ENCODE measurements around the gene TMEM120A.
"Not testable (repeated sequence)": the region's sequence is repeated elsewhere in the genome, so short reads cannot be mapped to it uniquely, and the experiment has no call there.

TMEM120A gene

DNA sequence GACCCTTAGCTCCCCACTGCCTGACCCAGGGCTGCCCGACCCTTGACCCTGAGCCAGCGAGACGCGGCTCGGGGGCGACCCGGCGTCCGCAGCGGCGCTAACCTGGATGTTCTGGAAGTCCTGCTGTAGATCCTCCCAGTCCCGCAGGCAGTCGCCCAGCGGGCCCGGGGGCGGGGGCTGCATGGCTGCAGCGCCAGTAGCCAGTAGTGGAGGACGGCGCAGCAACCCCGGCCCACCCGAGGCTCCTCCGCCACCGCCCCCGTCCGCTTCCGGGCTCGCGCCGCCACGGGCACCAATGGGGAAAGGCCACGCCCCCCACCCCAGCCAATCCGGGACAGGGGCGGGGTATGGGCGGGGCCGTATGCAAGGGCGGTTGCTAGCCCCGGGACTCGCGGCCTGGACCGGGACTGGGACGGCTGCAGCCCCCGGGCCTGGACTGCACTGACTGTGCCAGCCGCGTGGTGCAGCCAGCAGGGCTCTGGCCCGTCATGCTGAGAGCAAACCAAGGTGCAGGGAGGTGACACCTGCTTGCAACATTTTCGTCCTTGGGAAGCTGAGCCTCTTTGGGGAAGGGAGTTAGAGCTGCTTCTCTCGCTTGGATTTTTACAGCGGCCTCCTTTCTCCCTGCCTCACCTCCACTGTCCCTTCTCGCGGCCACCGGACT, at the start of gene TMEM120A:
TMEM120A (minus strand) TSS at position 208 of the 664 bp plus-strand sequence; CDS start at position 183, 25 bp downstream.
- Histone ChIP-seq H3K4me3 (peak within 1 kb of the TSS; percentile 71 to 98 (median 96)), H3K27ac (peak within 1 kb of the TSS; percentile 31 to 94 (median 86))

DNA sequence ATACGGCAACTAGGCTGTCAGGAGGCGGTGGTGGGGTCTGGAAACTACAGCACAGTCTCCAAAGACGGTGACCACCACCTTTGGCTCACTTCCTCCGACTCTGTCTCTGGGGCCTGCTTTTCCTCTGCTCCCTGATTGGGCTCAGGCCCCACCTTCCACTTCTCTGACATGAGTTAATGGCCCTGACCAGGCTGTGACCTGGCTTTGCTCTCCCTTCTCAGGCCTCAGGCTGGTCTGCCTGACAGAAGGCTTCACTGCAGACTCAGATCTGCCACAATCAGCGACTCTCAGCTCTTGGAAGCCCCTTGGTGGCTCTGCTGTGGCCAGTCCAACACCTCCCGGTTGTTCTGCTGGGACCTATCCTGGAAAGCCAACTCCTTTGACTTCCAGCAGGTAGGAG, 45.7 kb upstream of the TMEM120A start:
- H3K4me3 ChIP-seq = no peak overlapping the region
- no peak overlapping the region for H3K27ac ChIP-seq

DNA sequence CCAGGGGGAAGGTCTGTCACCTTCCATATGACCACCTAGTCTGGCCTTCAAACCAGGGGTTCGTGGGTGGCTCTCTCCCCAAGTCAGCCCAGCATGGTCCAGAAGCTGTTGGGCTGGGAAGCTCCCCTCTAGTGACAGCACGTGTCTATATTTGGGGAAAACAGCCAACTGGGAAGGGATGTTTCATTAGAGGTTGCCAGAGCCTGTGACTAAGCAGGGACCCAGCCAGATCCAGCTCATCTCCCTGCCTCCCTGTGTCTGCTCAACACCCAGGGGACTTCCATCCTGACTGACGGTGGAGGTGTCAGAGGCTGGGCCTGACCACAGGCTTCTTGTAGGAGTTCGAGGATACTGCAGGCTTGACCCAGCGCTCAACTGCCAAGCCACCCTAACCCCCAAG, 42.9 kb upstream of the TMEM120A start:
- Histone ChIP-seq H3K27ac (no peak overlapping the region), H3K4me3 (no peak overlapping the region)

DNA sequence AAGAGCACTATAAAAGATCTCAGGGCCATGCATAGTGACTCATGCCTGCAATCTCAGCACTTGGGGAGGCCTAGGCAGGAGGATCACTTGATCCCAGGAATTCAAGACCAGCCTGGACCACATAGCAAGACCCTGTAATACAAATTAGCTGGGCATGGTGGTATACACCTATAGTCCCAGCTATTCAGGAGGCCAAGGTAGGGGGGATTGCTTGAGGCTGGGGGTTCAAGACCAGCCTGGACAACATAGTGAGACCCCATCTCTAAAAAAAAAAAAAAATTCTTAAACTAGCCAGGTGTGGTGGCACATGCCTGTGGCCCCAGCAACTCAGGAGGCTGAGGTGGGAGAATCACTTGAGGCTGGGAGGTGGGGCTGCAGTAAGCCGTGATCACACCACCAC, 37.6 kb upstream of the TMEM120A start:
- no peak overlapping the region for H3K4me3 ChIP-seq
- H3K27ac ChIP-seq = no peak overlapping the region

DNA sequence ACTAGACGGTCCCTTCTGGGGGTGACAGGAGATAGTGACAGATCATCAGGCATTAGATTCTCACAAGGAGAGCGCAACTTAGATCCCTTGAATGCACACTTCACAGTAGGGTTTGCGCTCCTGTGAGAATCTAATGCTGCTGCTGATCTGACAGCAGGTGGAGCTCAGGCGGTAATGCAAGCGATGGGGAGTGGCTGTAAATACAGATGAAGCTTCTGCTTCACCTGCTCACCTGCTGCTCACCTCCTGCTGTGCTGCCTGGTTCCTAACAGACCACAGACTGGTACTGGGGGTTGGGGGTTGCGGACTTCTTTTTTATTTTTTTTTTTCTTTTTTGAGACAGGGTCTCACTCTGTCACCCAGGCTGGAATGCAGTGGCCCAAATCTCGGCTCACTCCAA, 35.3 kb upstream of the TMEM120A start:
- H3K4me3 ChIP-seq, H3K27ac ChIP-seq: not testable (repeated sequence)

DNA sequence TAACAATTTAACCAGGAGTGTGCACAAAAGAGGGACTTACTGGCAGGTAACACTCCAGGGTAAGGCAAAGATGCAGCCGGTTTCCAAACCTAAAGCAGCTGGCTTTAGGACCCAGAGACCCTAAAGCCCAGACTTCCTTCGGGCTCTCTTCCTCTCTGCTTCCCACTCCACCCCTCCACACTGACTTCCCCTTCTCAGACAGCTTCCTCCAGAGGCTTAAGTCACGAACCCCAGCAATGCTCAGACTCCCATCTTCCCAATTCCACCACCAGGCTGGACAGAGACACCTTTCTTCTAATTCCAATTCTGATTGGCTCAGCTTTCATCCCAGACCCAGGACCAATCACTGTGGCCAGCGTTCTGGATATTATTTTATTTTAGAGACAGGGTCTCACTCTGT, 28.6 kb upstream of the TMEM120A start:
- Histone ChIP-seq H3K27ac (no peak overlapping the region), H3K4me3 (no peak overlapping the region)

DNA sequence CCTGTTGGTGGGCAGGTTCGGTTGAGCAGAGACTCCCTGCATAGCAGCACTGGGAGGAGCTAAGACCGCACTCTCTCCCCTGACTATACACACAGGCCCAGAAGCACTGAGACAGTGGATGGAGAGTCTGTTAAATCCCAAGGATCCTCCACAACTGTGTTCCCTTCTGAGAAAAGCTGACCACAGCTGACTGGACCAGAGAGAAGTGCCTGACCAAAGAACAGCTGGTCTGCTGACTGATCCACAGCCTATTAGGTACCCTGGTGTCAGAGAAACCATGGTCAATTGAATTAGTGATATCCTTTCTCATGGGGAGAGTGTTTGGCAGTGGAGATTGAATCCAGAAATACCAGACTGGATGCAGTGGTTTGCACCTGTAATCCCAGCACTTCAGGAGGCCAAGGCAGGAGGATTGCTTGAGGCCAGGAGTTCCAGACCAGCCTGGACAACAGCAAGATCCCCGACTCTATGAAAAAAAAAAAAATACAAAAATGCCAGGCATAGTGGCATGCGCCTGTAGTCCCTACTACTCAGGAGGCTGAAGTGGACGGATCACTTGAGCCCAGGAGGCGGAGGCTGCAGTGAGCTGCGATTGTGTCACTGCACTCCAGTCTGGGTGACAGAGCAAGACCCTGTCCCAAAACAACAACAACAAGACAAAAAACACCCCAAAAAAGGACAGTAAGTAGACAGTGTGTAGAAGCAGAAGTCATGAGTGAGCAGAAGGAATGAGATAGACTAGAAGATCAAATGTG, 27.8 kb upstream of the TMEM120A start:
- Histone ChIP-seq H3K4me3 (no peak overlapping the region), H3K27ac (no peak overlapping the region)

DNA sequence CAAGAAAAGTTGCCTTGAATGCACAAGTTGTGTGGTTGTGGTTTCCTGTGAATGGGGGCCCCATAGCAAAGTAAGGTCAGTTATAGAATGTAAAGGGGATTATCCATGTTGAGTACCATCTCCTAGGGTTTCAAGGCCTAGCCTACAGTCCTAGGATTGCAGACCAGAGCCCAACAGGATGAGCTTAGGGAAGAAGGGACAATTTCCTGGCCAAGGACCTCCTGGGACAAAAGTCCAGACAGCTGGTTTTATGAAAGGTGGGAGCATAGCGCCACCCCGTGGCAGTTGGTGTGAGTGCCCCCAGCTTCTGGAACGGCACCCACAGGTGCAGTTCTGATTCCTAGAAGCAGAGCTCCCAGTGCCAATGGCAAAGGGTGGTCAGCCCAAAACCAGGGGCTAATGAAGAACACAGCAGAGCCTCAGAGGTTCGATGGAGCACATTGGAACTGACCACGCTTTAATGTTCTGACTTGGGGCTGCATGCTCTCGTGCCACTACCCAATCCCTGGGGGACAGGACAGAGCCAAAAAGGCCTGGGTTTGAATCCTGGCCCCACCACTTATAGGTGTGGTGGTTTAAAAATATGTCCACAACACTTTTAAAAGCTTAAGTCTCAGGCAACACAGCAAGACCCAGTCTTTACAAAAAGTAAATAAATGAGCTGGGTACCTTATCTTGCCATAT, 25.8 kb upstream of the TMEM120A start:
- Histone ChIP-seq H3K27ac (peak overlapping the region in 1 of 21 experiments; percentile 23), H3K4me3 (no peak overlapping the region)

DNA sequence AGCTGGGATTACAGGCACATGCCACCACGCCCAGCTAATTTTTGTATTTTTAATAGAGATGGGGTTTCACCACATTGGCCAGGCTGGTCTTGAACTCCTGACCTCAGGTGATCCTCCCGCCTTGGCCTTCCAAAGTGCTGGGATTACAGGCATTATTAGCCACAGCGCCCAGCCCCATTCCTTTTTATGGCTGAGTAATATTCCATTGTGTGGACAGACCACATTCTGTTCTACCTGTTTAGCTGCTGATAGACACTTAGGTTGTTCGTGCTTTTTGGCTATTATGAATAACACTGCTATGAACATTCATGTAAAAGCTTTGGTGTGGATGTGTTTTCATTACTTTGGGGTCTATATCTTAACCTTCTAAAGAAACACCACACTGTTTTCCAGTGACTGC, 24.1 kb upstream of the TMEM120A start:
- H3K4me3 ChIP-seq, H3K27ac ChIP-seq: not testable (repeated sequence)

DNA sequence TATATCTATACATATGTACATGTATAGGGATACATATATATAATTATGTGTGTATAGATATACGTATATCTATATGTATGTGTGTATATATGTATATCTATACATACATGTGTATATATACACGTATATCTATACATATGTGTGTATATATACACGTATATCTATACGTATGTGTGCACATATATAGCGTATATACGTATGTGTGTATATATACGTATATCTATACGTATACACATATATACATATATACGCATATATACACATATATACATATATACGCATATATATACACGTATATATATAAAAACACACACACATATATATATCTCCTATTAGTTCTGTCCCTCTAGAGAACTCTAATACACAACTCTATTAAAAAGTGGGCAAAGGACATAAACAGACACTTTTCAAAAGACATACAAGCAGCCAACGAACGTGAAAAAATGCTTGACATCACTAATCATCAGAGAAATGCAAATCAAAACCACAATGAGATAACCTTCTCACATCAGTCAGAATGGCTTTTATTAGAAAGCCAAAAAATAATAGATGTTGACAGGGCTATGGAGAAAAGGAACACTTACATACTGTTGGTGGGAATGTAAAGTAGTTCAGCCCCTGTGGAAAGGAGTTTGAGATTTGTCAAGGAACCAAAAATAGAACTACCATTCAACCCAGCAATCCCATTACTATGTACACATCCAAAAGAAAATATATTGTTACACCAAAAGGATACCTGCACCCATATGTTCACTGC, 22.0 kb upstream of the TMEM120A start:
- no peak overlapping the region for H3K4me3 ChIP-seq
- no peak overlapping the region for H3K27ac ChIP-seq

DNA sequence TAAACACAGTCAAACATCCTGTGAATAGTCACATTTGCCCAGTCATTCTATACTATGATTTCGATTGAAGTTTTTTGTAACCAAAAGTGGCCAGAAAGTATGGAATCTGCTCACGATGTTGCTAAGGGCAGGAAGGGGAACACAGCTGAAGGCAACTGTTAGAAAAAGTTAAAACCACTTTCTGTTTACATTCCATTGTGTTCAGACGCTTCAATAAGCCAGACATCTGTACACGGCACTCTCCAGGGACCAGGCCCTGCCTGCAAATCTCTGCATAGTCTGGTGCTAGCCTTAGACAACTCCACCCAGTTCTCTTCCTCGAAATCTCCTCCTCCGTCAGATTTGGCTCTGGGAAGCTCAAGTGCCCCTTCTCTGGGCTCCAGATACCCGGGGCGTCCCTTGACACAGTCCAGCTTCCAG, 17.1 kb upstream of the TMEM120A start:
- H3K27ac ChIP-seq = peak overlapping the region in 8 of 21 experiments; percentile 7 to 74 (median 27)
- no peak overlapping the region for H3K4me3 ChIP-seq

DNA sequence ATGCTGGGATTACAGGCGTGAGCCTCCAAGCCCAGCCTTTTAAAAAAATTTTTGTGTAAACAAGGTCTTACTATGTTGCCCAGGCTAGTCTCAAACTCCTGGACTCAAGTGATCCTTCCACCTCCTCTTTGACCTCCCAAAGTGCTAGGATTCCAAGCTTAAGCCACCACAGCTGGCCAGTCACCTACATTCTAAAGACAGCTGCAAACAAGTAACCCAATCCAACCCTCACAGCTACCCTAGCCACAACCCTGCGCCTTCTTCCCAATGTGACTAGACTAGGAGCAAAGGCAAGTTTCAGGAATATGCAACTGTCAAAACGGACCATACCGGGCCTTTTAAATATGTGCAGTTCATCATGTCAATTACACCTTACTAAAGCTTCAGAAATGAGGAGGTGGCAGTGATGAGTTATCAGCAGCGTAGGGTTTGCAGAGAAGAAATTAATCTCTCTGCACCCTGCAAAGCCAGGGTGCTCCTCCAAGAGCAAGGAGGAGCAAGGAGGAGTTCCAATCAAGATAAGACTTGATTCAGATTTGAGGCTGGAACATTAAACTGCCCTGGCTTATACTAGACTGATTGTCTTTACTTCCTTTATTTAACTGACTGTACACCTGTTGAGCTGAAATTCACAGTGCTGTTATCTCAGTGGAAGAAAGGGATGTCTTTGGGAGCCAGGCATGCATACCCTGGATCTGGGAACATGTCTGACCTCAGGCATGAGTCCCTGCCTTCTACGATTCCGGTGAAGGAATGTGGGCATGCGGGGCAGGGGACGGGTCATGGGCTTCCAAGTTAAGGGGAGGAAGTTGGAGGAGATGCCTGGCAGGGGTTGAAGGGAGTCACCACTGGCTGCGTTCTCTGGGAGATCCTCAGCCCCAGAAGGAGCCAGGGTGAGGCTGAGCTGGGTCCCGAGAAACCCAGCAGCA, 15.5 kb upstream of the TMEM120A start:
- Histone ChIP-seq H3K27ac (peak overlapping the region in 4 of 21 experiments; percentile 26 to 49 (median 34)), H3K4me3 (no peak overlapping the region)

DNA sequence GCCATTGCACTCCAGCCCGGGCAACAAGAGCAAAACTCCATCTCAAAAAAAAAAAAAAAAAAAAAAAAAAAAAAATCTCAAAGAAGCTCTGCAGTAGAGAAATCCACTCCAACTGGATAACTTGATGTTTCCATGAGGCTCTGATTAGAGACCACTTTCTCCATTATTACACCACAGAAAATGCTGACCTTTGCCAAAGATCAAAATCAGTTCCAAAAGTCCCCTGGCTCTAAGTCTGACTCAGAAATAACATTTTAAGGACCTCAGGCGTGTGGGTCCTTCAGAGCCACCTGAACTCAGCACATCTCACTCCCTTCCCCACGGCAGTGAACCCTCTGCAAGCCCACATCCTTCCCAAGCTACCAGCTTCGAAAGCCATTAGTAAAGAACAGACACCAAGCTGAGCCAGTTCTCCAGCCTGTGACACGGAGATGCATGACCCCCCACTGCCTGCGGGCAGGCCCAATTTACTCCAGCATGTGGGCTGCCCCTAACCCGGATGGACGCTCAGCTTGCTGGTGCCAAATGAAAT, 13.8 kb upstream of the TMEM120A start:
- Histone ChIP-seq H3K27ac (peak overlapping the region in 2 of 21 experiments; percentile 16 to 34), H3K4me3 (no peak overlapping the region)

DNA sequence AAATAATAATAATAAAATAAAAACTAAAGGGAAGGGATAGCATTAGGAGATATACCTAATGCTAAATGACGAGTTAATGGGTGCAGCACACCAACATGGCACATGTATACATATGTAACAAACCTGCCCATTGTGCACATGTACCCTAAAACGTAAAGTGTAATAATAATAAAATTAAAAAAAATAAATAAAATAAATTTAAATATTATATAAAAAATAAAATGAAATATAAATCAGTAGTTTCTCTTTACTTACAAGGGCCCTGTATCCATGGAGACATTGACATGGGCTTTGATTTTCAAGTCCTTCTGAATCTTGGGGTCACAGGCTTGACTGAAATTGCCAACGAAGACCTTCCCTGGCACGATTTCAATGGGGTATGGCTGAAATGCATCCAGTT, 10.6 kb upstream of the TMEM120A start:
- not testable (repeated sequence) for H3K27ac ChIP-seq, H3K4me3 ChIP-seq

DNA sequence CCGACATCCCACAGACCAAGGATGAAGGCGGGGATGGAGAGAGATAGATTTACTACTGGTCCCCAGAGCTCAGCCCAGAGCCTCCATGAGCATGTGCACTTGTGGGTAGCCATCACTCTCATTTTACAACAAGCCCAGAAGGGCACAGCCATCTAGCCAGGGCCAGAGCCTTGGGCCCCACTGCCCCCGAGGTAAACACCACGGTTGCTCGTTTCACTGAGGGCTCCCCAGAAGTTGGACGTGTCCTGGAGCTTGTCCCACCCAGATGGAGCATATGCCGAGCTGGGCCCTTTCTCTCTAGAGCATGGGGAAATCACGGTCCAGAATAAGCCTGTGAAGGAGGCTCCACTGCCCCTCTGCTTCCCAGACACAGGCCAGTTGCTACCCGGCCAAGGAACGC, 9.0 kb upstream of the TMEM120A start:
- Histone ChIP-seq H3K4me3 (no peak overlapping the region), H3K27ac (no peak overlapping the region)

DNA sequence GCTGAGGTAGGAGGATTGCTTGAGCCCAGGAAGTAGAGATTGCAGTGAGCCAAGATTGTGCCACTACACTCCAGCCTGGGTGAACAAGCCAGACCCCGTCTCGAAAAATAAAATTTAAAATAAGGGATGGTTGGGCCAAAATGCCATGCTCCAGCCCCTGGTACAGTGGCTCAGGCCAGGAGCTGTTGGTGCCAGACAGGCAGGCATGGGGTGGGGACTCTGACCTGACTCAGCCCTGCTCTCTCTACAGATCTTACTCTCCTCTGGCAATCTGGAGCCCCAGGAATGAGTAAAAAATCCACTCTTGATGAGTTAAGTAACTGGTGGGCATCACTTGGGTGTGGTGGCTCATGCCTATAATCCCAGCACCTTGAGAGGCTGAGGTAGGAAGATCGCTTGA, 8.4 kb upstream of the TMEM120A start:
- Histone ChIP-seq H3K27ac (no peak overlapping the region), H3K4me3 (no peak overlapping the region)

DNA sequence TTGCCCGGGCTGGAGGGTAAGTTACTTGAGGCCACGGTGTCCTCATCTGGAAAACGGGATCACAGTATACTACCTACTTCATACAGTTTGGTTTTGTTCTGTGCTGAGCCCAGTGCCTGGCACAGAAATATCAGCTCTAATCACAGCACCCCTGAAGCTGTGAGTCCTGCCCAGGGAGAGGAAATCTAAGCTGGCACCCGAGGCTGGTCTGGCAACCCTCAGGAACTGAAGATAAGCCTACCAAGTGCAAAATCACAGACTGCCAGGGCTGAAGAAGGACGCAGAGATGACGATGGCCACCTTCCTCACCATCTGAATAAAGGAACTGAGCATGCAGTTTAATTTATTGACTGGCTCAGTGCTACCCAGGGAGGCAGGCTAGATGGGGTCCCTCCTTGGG, 7.7 kb upstream of the TMEM120A start:
- Histone ChIP-seq H3K4me3 (no peak overlapping the region), H3K27ac (no peak overlapping the region)

DNA sequence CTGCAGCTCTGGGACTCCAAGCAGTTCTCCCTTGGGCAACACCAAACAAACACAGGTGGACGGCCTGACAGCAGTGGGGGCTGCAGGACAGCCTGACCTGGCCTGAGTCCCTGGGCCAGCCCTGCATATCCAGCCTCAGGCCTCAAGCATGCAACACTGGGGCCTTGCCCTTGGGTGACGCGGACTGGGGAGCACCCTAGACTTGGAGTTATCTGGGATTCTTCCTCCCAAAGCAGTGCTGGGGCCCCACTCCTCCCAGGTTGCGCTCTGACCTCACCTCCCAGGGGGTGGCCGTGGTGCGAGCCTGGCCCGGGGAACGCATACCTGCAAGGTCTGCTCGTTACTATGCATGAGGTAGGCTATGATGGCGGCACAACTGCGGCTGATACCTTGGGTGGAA, 6.2 kb upstream of the TMEM120A start:
- H3K4me3 ChIP-seq = no peak overlapping the region
- no peak overlapping the region for H3K27ac ChIP-seq

DNA sequence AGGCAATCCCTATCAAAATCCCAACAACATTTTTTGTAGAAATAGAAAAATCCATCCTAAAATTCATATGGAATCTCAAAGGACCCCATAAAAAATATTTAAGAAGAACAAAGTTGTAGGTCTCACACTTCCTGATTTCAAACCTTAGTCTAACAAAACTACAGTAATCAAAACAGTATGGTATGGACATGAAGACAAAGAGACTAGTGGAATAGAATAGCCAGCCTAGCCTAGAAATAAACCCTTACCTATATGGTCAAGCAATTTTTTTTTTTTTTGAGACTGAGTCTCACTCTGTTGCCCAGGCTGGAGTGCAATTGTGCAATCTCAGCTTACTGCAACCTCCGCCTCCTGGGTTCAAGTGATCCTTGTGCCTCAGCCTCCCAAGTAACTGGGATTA, 3.6 kb upstream of the TMEM120A start:
- H3K4me3 ChIP-seq = no peak overlapping the region
- H3K27ac ChIP-seq = no peak overlapping the region

Measured in skin epidermis (tissue), 12 donors.